ENCODE measurements around the gene SKIC8.

- TF ChIP-seq POLR2AphosphoS5 (IDR thresholded peaks at IDR 0.05; ENCODE audit: insufficient read depth in 1 of 2, low read depth in 1 of 2), result no peak
- no peak for TF ChIP-seq POLR2A (IDR thresholded peaks at IDR 0.05)
These were observed 9.2 kb downstream of the SKIC8 start for GRCh38 chr15:78290222-78290621.
